Measurements from ENCODE around the gene ABCB10. TPM values are rescaled to one million over a fixed set of nuclear protein-coding genes. Genes with fewer than 3 reads are reported as not detected.
"Not testable (repeated sequence)": the region's sequence is repeated elsewhere in the genome, so short reads cannot be mapped to it uniquely, and the experiment has no call there.

ABCB10 gene
- total RNA-seq, result 15.1 TPM
- long read RNA-seq, partial matches to known transcripts, result 4 of 4 reads
- long read RNA-seq, other reads (novel, unspliced or antisense), result 0 of 4 reads

DNA sequence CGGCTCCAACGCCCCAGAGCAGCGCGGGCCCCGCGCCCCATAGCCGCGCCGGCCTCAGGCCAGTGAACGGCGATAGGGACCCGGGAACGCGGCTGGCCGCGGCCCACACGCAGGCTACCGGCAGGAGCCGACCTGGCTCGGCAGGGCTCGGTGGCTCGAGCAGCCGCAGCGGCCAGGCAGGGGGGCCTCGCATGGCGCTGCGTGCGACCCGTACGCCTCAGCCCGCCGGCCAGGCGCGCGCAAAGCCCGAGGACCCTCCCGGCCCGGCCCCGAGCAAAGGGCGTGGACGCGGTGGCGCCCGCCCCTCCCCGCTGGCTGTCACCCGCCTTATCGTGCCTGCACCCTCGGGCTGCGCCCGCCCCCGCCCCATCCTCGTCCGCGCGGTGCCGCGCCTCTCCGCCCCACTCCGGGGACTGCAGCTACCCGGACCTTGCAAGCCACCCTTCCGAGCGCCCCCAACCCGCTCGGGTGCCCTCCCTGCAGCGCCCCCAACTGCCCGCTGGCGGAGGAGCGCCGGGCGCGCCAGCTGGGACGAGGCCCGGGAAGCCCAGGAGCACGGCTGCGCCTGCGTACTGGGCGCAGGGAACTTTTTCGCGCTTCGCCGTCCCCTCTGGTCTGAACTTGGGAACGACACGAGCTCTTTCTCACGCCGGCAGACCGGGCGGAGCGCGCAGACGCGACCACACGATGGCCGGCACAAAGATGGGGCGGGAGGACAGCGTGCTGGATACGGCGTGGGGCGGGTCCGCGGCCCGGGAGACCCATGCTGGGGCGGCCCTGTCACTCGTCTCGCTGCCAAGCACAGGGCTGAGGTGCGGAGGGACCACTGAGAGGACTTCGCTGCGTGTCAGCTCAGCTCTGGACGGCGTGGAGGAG, at the start of gene ABCB10:
ABCB10 (minus strand) TSS at position 248 of the 876 bp plus-strand sequence; CDS start at position 193, 55 bp downstream.
- DNase-seq (ENCODE audit: low spot score), result peak; percentile 99

DNA sequence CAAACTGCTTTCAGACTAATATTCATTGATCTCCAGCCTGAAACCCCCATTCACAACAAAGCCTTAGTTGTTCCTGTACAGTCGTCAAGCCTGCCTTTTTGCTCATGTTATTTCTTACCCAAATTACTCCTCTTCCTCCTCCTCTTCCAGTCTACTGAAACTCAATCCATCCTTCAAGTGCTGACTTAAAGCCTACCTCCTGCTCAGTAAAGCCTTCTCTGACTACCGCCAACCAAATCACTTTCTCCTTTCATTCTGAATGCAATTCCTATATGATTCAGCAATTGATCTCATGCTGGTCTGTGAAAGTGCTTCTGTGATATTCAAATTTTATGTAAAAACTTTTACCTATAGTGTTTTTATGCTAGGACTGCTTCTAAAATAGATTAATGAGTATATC, 48.9 kb upstream of the ABCB10 start:
- DNase-seq (ENCODE audit: low spot score), result no peak

DNA sequence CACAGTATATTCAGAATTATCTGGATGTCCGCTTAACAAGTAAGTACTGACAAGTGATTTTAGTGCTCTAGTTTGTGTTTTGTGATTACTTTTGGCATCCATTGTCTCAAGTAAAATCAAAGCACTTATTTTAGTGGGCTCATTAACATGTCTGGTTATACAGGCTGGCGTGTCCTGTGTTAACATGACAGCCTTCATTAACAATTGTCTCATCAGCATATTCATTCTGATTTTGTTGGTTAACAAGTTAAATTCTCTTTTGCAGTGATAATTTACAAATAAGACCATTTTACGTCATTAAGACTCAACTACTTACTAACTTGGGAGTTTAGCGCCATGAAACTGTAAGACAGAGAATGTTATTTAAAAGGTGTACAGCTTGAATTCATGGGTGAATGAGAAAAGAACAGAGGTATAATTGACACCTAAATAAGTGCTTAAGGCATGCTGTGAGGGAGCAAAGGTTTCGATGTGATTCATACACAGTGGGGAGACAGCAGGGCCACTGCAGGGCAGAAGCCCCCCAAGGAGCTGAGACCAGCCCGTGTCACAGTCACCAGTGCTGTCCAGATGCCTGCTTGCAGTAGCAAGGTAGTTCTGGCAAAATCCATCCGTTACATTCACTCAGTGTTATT, 45.0 kb upstream of the ABCB10 start:
- DNase-seq (ENCODE audit: low spot score), result no peak

DNA sequence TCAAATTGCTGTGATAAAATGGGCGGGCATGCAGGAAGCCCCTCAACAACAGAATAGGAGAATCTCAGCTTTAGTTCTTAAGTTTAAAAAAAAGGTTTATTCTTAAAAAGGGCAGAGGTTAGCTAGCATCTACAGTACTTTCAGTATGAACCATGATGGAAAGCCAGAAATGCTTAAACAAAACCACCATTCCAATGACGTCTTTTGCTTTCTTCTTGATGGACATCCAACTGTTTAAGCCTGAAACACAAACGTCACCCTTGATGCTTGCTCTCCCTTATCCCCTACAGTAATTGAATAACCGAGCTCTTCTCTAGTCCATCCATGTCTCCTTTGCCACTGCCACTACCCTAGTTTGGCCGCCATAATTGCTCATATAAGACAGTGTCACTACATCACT, 41.7 kb upstream of the ABCB10 start:
- no peak for DNase-seq (ENCODE audit: low spot score)

DNA sequence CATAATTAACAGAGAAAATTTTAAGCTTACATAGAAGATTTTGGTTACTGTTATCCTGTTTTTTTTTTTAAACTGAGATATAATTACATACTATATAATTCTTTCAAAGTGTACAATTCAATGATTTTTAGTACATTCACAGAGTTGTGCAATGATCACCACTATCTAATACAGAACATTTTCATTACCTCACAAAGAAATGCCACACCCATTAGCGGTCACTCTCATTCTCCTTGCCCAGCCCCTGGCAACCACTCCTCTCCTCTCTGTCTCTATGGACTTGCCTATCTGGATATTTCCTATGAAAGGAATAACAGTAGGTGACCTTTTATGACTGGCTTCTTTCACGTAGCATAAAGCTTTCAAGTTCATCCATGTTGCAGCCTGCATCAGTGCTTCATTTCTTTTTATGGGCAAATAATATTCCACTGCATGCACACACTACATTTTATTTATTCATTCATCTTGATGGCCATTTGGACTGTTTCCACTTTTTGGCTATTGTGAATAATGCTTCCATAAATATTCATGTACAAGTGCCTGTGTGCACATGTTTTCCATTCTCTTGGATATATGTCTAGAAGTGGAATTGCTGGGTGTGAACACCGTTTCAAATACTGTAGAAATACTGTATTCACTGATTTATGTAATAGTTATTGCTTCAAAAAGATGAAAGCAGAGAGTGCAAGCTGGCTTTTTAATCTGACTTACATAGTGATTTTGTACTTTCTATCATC, 40.9 kb upstream of the ABCB10 start:
- DNase-seq (ENCODE audit: low spot score), result no peak

DNA sequence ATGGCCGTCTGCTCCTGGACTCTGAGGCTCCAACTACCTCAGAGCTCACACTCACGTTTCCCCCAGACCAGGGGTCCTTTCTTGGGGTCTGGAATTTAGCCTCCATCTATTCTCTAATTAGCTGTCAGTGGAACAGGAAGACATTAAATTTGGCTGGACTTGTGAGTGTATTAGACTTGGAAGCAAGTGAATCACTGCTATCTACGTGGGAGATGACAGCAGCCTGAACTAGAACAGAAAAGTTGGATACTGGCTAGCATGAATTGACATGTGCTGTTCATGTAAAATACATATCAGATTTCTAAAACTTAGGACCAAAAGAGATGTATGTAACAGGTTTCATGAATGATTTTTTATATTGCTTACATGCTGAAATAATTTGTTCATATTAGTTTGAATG, 39.4 kb upstream of the ABCB10 start:
- no peak for DNase-seq (ENCODE audit: low spot score)

DNA sequence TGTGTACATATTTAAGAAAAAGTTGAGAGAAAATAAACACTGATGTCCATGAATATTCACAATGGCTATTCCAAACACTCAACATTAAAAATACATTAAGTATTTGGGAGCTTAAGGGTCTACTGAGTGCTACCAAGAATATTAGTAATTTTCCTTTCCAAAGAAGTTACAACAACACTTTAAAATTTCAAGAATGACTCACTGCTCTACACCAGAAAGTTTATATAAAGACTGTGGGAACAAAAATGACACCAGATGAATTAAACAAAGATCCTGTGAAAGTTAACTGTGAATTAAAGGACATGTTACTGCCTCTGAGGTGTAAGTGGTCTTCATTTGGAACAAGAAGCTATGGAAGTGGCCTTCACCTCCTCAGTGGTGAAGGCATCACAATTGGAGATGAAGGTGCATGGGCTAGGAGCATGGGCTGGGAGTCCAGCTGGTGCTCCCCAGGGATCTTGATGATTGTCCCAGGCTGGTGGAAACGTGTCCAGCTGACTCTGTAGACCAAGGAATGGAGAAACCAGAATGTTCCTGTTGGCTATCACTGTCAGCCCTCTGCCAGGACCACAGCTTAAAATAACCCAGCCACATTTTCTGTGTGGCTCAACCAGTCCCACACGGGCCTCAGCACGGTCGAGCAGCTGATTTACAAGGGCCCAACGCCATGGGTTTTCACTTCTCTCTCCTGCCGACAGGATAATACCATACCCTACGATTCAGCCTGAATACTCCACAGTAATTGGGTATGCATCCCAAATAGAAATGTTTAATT, 38.6 kb upstream of the ABCB10 start:
- DNase-seq (ENCODE audit: low spot score), result no peak

DNA sequence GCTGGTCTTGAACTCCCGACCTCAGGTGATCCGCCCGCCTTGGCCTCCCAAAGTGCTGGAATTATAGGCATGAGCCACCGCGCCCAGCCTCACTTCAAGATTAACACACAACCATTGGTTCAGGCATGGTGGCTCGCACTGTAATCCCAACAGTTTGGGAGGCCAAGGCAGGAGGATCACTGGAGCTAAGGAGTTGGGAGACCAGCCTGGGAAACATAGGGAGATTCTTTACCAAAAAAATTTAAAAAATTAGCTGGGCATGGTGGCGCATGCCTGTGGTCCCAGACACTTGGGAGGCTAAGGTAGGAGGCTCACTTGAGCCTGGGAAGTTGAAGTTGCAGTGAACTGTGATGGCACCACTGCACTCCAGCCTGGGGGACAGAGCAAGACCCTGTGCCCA, 37.4 kb upstream of the ABCB10 start:
- not testable (repeated sequence) for DNase-seq (ENCODE audit: low spot score)

DNA sequence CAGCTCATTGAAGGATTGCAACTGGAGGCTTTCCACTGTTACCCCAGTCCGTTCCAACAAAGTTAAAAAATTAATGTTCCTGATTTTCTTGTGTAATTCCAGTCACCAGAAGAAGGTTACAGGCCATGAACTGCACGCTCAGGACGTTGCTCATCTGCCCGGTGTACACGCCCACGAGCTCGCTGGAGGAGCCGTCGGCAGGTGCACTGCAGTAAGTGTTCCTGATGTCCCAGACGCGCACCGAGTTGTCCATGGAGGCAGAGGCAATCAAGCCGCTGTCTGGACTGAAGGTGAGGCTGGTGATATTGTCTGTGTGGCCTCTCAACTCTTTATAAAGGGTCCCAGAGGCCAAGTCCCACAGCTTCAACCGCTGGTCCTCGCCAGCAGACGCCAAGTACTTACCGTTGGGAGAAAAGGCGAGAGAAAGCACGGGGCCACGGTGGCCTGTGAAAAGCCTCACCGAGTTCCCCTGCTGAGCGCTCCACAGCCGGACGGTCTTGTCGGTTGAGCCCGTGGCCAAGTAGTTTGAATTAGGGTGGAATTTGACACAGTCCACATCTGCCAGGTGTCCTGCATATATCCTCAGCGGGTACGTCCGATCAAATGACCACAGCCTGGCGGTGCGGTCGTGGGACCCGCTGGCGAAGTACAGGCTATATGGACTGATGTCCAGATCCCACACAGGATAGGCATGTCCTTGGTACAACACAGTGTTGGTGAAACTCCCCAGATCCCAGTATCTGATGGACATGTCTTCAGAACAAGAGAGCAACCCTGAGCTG, 35.9 kb upstream of the ABCB10 start:
- no peak for DNase-seq (ENCODE audit: low spot score)

DNA sequence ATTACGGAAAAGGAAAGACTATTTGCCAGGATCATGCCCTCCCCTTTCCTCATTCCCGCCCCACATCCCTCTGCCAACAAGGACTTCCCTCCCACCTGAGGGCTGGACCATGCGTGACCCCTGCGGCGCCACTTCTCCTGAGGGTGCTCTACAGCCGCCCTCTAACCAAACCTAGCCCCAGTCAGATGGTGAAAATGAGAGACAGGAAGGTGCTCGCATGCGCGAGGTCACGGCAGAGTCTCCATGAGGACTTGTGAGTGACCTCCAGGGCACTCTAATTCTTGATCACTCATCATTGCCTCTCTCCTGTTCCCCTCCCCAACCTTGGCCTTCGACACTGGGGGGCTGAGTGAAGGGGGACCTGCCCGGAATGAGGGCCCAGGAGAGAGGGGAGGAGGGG, 35.3 kb upstream of the ABCB10 start:
- DNase-seq (ENCODE audit: low spot score), result no peak

DNA sequence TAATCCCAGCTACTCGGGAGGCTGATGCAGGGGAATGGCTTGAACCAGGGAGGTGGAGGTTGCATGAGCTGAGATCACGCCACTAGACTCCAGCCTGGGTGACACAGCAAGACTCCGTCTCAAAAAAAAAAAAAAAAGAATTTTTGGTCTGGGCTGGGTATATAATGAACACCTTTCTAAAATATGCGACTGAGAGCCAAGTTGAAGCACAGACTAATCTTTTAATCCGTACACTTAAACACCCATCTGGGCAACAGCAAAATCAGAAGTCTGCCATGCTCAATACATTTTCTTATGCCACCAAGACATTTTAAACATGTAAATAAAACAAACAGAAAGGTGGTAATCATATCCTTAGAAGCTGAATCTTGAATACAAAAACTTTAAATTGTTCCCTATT, 31.6 kb upstream of the ABCB10 start:
- DNase-seq (ENCODE audit: low spot score), result no peak

DNA sequence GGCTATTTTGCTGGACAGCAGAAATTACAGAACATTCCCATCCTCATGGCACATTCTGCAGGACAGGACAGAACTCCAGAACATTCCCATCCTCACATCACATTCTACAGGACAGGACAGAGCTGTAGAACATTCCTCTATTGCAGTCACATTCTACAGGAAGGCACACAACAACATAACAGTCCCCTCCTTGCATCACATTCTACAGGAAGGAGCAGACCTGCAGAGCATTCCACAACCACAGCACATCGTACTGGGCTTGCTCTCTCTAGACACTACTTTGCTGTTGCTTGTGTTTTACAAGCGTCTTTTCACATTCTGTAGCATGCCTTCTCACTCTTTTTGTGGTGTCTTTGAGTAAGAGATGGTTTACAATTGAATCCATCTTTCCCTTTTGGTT, 26.8 kb upstream of the ABCB10 start:
- DNase-seq (ENCODE audit: low spot score), result no peak

DNA sequence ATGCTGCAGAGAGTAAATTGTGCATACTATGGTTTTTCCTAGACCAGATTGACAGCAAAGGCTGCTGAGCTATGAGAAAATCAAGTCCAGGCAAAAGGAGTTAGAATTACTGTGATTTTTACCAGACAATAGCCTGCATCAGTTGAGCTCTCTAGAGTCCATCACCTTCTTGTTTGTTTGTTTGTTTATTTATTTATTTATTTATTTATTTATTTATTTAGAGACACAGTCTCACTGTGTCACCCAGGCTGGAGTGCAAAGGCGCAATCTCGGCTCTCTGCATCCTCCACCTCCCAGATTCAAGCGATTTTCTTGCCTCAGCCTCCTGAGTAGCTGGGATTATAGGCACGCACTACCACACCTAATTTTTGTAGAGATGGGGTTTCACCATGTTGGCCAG, 24.2 kb upstream of the ABCB10 start:
- DNase-seq (ENCODE audit: low spot score), result no peak

DNA sequence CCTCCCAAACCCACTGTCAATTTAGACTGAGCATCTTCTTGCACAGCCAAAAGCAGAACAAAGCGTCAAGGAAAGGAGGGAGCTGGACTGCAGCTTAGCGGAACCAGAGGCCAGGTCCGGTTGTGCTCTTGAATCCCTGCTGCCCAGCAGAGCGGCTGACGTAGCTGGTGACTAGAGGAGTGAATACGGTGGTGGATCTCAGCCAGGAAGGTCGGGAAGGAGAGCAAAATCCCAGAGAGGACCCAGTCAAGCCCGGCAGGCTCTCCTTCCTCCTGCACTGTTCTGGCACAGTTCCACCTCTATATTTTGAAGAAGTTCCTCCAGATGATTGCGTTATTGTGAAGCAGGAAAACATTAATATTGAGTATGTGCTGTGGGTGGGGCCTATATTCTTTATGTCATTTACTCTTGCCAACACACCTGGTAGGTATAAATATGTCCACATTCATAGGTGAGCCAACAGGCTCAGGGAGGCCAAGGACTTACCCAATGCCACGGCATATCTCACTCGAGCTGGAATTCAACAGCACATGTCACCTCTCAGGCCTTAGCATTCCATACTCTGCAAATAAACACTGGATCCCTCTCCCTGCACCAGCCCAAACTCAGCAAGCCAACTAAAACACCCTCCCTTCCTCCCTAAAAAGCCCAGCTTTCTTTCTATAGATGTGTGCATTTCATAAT, 23.6 kb upstream of the ABCB10 start:
- no peak for DNase-seq (ENCODE audit: low spot score)

DNA sequence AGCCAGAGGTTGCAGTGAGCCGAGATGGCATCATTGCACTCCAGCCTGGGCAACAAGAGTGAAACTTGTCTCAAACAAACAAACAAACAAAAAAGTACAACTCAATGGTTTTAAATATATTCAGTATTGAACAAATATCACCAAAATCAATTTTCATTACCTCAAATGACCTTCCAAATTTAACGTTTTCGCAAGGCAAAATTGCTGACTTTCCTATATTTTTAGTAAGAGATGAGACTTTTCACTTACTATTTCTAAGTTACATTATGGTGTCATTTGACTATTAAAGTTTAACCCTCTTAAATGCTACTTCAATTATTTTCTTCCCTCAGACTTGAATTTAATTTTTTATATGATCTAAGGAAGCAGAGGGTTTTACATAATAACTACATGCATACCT, 23.0 kb upstream of the ABCB10 start:
- DNase-seq (ENCODE audit: low spot score), result no peak

DNA sequence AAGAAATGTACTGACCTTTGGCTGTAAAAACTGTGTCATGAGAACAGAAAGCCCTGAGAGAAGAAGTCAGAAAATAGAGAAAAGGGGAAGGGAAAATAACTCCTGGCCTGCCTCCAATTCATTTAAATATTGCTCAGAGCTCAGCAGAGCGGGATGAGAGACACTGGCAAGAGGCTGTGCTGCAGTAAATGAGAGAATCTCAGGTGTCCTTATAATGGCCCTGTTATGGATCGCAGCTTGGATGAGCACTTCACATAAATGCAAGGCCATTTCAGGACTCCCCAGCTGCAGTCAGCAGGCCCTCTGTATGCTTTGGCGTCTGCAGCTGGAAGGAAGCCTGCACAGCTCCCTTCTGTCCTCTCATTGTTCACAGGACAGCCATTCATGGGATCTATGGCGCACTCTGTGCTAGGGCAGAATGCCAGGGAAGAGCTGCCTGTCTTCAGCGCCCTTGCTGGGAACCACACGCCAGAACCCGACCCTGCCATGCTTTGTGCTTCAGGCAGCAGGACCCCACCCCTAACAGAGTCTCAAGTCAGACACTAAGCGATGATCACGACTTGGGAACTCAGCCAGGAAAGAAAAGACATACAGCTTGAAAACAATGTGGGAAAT, 20.7 kb upstream of the ABCB10 start:
- no peak for DNase-seq (ENCODE audit: low spot score)

DNA sequence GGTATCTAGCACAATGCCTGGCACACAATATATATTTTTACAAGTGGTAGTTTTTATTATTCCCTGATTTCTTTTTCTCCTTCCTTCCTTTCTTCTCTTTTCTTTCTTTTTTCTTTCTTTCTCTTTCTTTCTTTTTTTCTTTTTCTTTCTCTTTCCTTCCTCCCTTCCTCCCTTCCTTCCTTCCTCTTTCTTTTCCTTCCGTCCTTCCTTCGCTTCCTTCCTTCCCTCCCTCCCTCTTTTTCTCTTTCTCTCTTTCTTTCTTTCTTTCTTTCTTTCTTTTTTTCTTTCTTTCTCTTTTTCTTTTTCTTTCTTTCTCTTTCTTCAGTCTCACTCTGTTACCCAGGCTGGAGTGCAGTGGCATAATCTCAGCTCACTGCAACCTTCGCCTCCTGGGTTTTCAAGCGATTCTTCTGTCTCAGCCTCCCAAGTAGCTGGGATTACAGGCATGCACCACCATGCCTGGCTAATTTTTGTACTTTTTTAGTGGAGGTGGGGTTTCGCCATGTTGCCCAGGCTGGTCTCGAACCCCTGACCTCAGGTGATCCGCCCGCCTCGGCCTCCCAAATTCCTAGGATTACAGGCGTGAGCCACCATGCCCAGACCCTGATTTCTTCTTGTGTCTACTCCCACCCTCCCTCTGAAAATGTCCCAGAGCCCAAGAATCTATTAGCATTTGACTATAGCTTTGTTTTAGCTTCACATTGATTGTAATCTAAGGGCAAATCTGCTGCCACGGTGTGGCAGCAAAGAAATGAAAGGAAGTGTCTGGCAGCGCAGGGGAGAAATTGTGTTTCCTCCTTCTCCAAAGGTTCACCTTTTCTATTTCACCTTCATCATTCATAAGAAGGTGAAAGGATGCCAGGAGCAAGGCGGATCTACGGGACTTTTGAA, 19.9 kb upstream of the ABCB10 start:
- no peak for DNase-seq (ENCODE audit: low spot score)

Measured in mesenteric fat pad (tissue), 1 donor.